H1 (cell line): ENCODE data around the gene SLPI. TPM values are rescaled to one million over a fixed set of nuclear protein-coding genes. Genes with fewer than 3 reads are reported as not detected.

Source experiments
- BCL11A ChIP-seq, 2 experiments: IDR thresholded peaks; one replicate each; pipeline ENCODE4 v1.6.1; 2011; ENCODE audit warnings: low read depth in 2 of 2, low read length in 2 of 2, mild to moderate bottlenecking in 2 of 2
- E2F6 ChIP-seq: IDR thresholded peaks from 2 replicates; pipeline ENCODE4 v1.6.1; 2012; ENCODE audit warnings: inconsistent platforms
- GABPA ChIP-seq: IDR thresholded peaks from 2 replicates; pipeline ENCODE4 v1.6.1; 2011; ENCODE audit warnings: mild to moderate bottlenecking, low read length, moderate library complexity, borderline replicate concordance; ENCODE audit not compliant: insufficient read depth
- HDAC6 ChIP-seq: IDR thresholded peaks from one replicate; pipeline ENCODE4 v1.7.1; 2012; ENCODE audit warnings: low read depth, mild to moderate bottlenecking, inconsistent platforms, low read length, moderate library complexity
- NRF1 ChIP-seq: IDR thresholded peaks from 2 replicates; pipeline ENCODE4 v1.6.1; 2011; ENCODE audit warnings: mild to moderate bottlenecking, low read depth, low read length, improper control_type of control experiment
- POLR2A ChIP-seq, 2 experiments: IDR thresholded peaks; 1 replicate in 1 of 2; 2 replicates in 1 of 2; pipeline ENCODE4 v1.6.1; 2011; ENCODE audit warnings: low read depth in 2 of 2, low read length in 2 of 2, mild to moderate bottlenecking in 2 of 2; ENCODE audit errors: control extremely low read depth in 1 of 2
- RBBP5 ChIP-seq: IDR thresholded peaks from 2 replicates; pipeline ENCODE4 v1.7.1; 2012; ENCODE audit warnings: low read depth, mild to moderate bottlenecking, inconsistent platforms, low read length, moderate library complexity, borderline replicate concordance
- SIX5 ChIP-seq: IDR thresholded peaks from 2 replicates; pipeline ENCODE4 v1.6.1; 2011; ENCODE audit warnings: mild to moderate bottlenecking, low read depth, low read length
- polyA plus RNA-seq, 7 experiments: library from polyadenylated mRNA; depleted of rRNA in 3 of 7; stranded (reverse) in 5 of 7; unstranded in 2 of 7; fragments of >200 nt in 5 of 7; fragments of 200-250 nt in 2 of 7; gene quantifications; 1 replicate in 5 of 7; 2 replicates in 1 of 7; 4 replicates in 1 of 7; pipeline versions ENCODE4 v1.2.1 to v1.2.3, GENCODE V29; 2011 to 2013; ENCODE audit warnings: missing spikeins in 2 of 7, mixed read lengths in 2 of 7
- total RNA-seq: library from RNA; stranded (reverse); fragmentation: NEBNext Ultra II Directional; extraction: Animal tissue kit (Norgen Biotek cat#: 25700); gene quantifications from 2 replicates; pipeline ENCODE4 v1.2.1, GENCODE V29; 2021

Gene SLPI
- total and polyA plus RNA-seq, 2 of the 8 experiments (the other 6 are each of a cell fraction or from before 2014, with no cell fraction given) = not detected

- TF ChIP-seq SIX5 (no peak), NRF1 (no peak), GABPA (no peak), POLR2A (IDR thresholded peaks at IDR 0.05; ENCODE audit: control extremely low read depth in 1 of 2, low read depth in 2 of 2, low read length in 2 of 2) (no peak), BCL11A (IDR thresholded peaks at IDR 0.05; ENCODE audit: low read depth in 2 of 2, low read length in 2 of 2) (no peak), RBBP5 (no peak), E2F6 (no peak), HDAC6 (no peak)
Observed at GRCh38 chr20:45288376-45288775, 34.0 kb upstream of the SLPI start (continued).
